GM12873 (cell line): ENCODE data around the gene PSMD12.

Experiments used
- CTCF ChIP-seq: IDR thresholded peaks from 2 replicates; pipeline ENCODE4 v1.5.1; 2012; ENCODE audit warnings: low read depth, mild to moderate bottlenecking, moderate library complexity, low read length, control low read depth; ENCODE audit not compliant: insufficient read depth; ENCODE audit errors: missing control alignments

PSMD12 gene

GRCh38 chr17:67366193-67367157 lies at the start of gene PSMD12:
Gene PSMD12, minus strand, starts transcription at chr17:67366577. Its CDS starts 58 bp downstream, at chr17:67366519.
- no peak for TF ChIP-seq CTCF

- no peak for TF ChIP-seq CTCF
Measured at GRCh38 chr17:67415291-67415690, 48.9 kb upstream of the PSMD12 start.

GRCh38 chr17:67414559-67414958 lies 48.2 kb upstream of the PSMD12 start:
- TF ChIP-seq CTCF: no peak

GRCh38 chr17:67414130-67414529 lies 47.8 kb upstream of the PSMD12 start:
- TF ChIP-seq CTCF: no peak

- no peak for TF ChIP-seq CTCF
Measured at GRCh38 chr17:67413388-67413787, 47.0 kb upstream of the PSMD12 start.

- no peak for TF ChIP-seq CTCF
Measured at GRCh38 chr17:67412941-67413340, 46.6 kb upstream of the PSMD12 start.

- TF ChIP-seq CTCF: no peak
Measured at GRCh38 chr17:67412032-67412431, 45.7 kb upstream of the PSMD12 start.
